SK-N-SH (cell line): Measurements from ENCODE around the gene RNGTT. TPM values are rescaled to one million over a fixed set of nuclear protein-coding genes. Genes with fewer than 3 reads are reported as not detected.

Experiments used
- CTCF ChIA-PET: fragments of 300-600, 350-600 bp; formaldehyde crosslinking; extraction: SDS; loops from one replicate; lab custom pipeline; 2021; lab: Yijun Ruan, JAX
- POLR2A ChIA-PET: fragments of 350-600 bp; sonication (Branson Sonifier 250); formaldehyde crosslinking; extraction: SDS; loops from one replicate; lab custom pipeline; 2020; ENCODE audit warnings: antibody characterized with exemption, inconsistent platforms; lab: Yijun Ruan, JAX
- DNase-seq: peaks from one replicate; pipeline ENCODE4 v3.0.0; 2012
- H2AFZ ChIP-seq: fragments of 200-600 bp; sonication (generic); 2 replicates; pipeline ENCODE4 v1.8.1; 2016; ENCODE audit warnings: antibody characterized with exemption, mild to moderate bottlenecking, low read depth
- H3F3A ChIP-seq: fragments of 200-600 bp; sonication (generic); replicated peaks from 2 replicates; pipeline ENCODE3; 2016; ENCODE audit warnings: antibody characterized with exemption, mild to moderate bottlenecking; ENCODE audit not compliant: insufficient read depth
- H3K27ac ChIP-seq, 2 experiments: fragments of 200-500 bp in 1 of 2; fragments of 200-600 bp in 1 of 2; sonication (Bioruptor generic) in 1 of 2; sonication (generic), shearing (Covaris generic) in 1 of 2; 2 replicates each; pipeline versions ENCODE4 v1.5.1 to v1.6.1; 2014 to 2016; ENCODE audit warnings: low read depth in 2 of 2, inconsistent platforms in 1 of 2, low read length in 1 of 2, mild to moderate bottlenecking in 1 of 2, mixed read lengths in 1 of 2
- H3K27me3 ChIP-seq: fragments of 200-600 bp; sonication (generic), shearing (Covaris generic); 2 replicates; pipeline ENCODE4 v1.6.1; 2016; ENCODE audit warnings: mixed run types; ENCODE audit not compliant: insufficient read depth
- H3K36me3 ChIP-seq, 2 experiments: fragments of 200-500 bp in 1 of 2; fragments of 200-600 bp in 1 of 2; sonication (Bioruptor generic) in 1 of 2; sonication (generic) in 1 of 2; replicated peaks in 1 of 2; 2 replicates each; pipeline versions ENCODE3 to v1.5.1; 2014 to 2016; ENCODE audit warnings: low read length in 1 of 2, mild to moderate bottlenecking in 1 of 2; ENCODE audit not compliant: insufficient read depth in 2 of 2, control insufficient read depth in 1 of 2
- H3K4me1 ChIP-seq, 2 experiments: fragments of 200-500 bp in 1 of 2; fragments of 200-600 bp in 1 of 2; sonication (Bioruptor generic) in 1 of 2; sonication (generic), shearing (Covaris generic) in 1 of 2; 2 replicates each; pipeline versions ENCODE4 v1.5.1 to v1.6.1; 2014 to 2016; ENCODE audit warnings: low read depth in 1 of 2, low read length in 1 of 2, mixed run types in 1 of 2; ENCODE audit not compliant: insufficient read depth in 2 of 2, control insufficient read depth in 1 of 2
- H3K4me2 ChIP-seq: fragments of 200-600 bp; sonication (generic), shearing (Covaris generic); 2 replicates; pipeline ENCODE4 v1.6.1; 2017; ENCODE audit warnings: mixed run types
- H3K4me3 ChIP-seq, 2 experiments: fragments of 200-500 bp in 1 of 2; fragments of 200-600 bp in 1 of 2; sonication (Bioruptor generic) in 1 of 2; sonication (generic), shearing (Covaris generic) in 1 of 2; 2 replicates each; pipeline versions ENCODE4 v1.5.1 to v1.8.1; 2014 to 2016; ENCODE audit warnings: low read depth in 2 of 2, inconsistent platforms in 1 of 2, low read length in 1 of 2, mild to moderate bottlenecking in 1 of 2, mixed read lengths in 1 of 2, moderate library complexity in 1 of 2
- H3K79me2 ChIP-seq: fragments of 200-600 bp; sonication (generic); 2 replicates; pipeline ENCODE4 v1.8.1; 2017; ENCODE audit warnings: mild to moderate bottlenecking; ENCODE audit not compliant: insufficient read depth
- H3K9ac ChIP-seq: fragments of 200-600 bp; sonication (generic); 2 replicates; pipeline ENCODE4 v1.6.1; 2017; ENCODE audit warnings: mixed run types
- H3K9me2 ChIP-seq: fragments of 200-600 bp; sonication (generic); 2 replicates; pipeline ENCODE4 v1.6.1; 2017; ENCODE audit warnings: mixed run types
- H3K9me3 ChIP-seq: fragments of 200-600 bp; sonication (generic); 2 replicates; pipeline ENCODE4 v1.6.1; 2017; ENCODE audit warnings: mixed run types, mild to moderate bottlenecking, moderate library complexity
- H4K20me1 ChIP-seq: fragments of 200-600 bp; sonication (generic); 2 replicates; pipeline ENCODE4 v1.6.1; 2017; ENCODE audit warnings: mild to moderate bottlenecking, mixed run types; ENCODE audit not compliant: insufficient read depth
- CHD2 ChIP-seq: fragments of 150-350 bp; IDR thresholded peaks from 2 replicates; pipeline ENCODE4 v1.6.1; 2018; ENCODE audit warnings: low read length; ENCODE audit not compliant: partially characterized antibody
- CTCF ChIP-seq: fragments of 200-600 bp; sonication (generic); IDR thresholded peaks from 2 replicates; pipeline ENCODE4 v1.6.1; 2017; ENCODE audit warnings: antibody characterized with exemption, mild to moderate bottlenecking, moderate library complexity
- EP300 ChIP-seq, 2 experiments: IDR thresholded peaks; 2 replicates each; pipeline versions ENCODE4 v1.4.0 to v1.6.1; 2012; ENCODE audit warnings: borderline replicate concordance in 1 of 2, low read depth in 1 of 2, low read length in 1 of 2
- GABPA ChIP-seq: IDR thresholded peaks from 2 replicates; pipeline ENCODE4 v1.4.0; 2012; ENCODE audit warnings: low read depth, mild to moderate bottlenecking
- IRF3 ChIP-seq: fragments of 150-350 bp; IDR thresholded peaks from 2 replicates; pipeline ENCODE4 v1.6.1; 2016; ENCODE audit warnings: mild to moderate bottlenecking, low read depth, low read length
- MAX ChIP-seq: IDR thresholded peaks from 2 replicates; pipeline ENCODE4 v1.4.0; 2012; ENCODE audit warnings: low read depth
- MEF2A ChIP-seq: IDR thresholded peaks from 2 replicates; pipeline ENCODE4 v1.4.0; 2012; ENCODE audit warnings: low read depth, borderline replicate concordance
- MXI1 ChIP-seq: IDR thresholded peaks from 2 replicates; pipeline ENCODE4 v1.6.1; 2012; ENCODE audit warnings: mild to moderate bottlenecking, low read depth, low read length, improper control_type of control experiment
- NRF1 ChIP-seq: IDR thresholded peaks from 2 replicates; pipeline ENCODE4 v1.6.1; 2012; ENCODE audit warnings: low read depth, mild to moderate bottlenecking, low read length
- RAD21 ChIP-seq: IDR thresholded peaks from 2 replicates; pipeline ENCODE4 v1.6.1; 2012; ENCODE audit warnings: mild to moderate bottlenecking, low read length
- RCOR1 ChIP-seq: fragments of 150-350 bp; IDR thresholded peaks from 2 replicates; pipeline ENCODE4 v1.6.1; 2017; ENCODE audit warnings: antibody characterized with exemption, low read length
- RFX5 ChIP-seq: IDR thresholded peaks from 2 replicates; pipeline ENCODE4 v1.6.1; 2012; ENCODE audit warnings: mild to moderate bottlenecking, improper control_type of control experiment, low read length
- RXRA ChIP-seq: IDR thresholded peaks from 2 replicates; pipeline ENCODE4 v1.4.0; 2012; ENCODE audit warnings: low read depth, mild to moderate bottlenecking, borderline replicate concordance
- SMC3 ChIP-seq: IDR thresholded peaks from 2 replicates; pipeline ENCODE4 v1.6.1; 2012; ENCODE audit warnings: low read depth, low read length, improper control_type of control experiment
- TCF12 ChIP-seq: IDR thresholded peaks from 2 replicates; pipeline ENCODE4 v1.4.0; 2012
- TEAD4 ChIP-seq: IDR thresholded peaks from 2 replicates; pipeline ENCODE4 v1.4.0; 2012; ENCODE audit warnings: mild to moderate bottlenecking, borderline replicate concordance; ENCODE audit not compliant: insufficient read depth
- USF2 ChIP-seq: fragments of 150-350 bp; IDR thresholded peaks from 2 replicates; pipeline ENCODE4 v1.6.1; 2017; ENCODE audit warnings: antibody characterized with exemption, low read length, low read depth, borderline replicate concordance
- ZBTB33 ChIP-seq: IDR thresholded peaks from 2 replicates; pipeline ENCODE4 v1.4.0; 2012; ENCODE audit warnings: low read depth, borderline replicate concordance
- WGBS: methylation state at CpG from one replicate; pipeline ENCODE4 v1.1.6; 2017; ENCODE audit warnings: low lambda C conversion rate; 5-methylcytosine and 5-hydroxymethylcytosine counted together
- polyA plus RNA-seq, 3 experiments: library from polyadenylated mRNA; depleted of rRNA; stranded (reverse); fragments of >200 nt; gene quantifications; 2 replicates each; pipeline ENCODE4 v1.2.3, GENCODE V29; 2012

RNGTT gene
- polyA plus RNA-seq, 1 of the 3 experiments (the other 2 are of a cell fraction) = 3.3 TPM

GRCh38 chr6:88698661-88699060, 264.8 kb downstream of the RNGTT start (continued):
- TF ChIP-seq CTCF (no peak), SMC3 (no peak), RAD21 (no peak), RCOR1 (no peak), CHD2 (no peak), TCF12 (no peak), NRF1 (no peak), GABPA (no peak)

GRCh38 chr6:88695937-88696336, 267.5 kb downstream of the RNGTT start:
- Histone ChIP-seq H2AFZ (no peak overlapping the region), H3K27ac (no peak overlapping the region), H3K27me3 (no peaks in the 10 kb centered on the region), H4K20me1 (no peaks in the 10 kb centered on the region), H3K9ac (no peak overlapping the region), H3K4me1 (no peaks in the 10 kb centered on the region), H3K79me2 (no peaks in the 10 kb centered on the region; the same call in 1 of the 2 replicates), H3K9me2 (0 out of 2 replicates have a peak, but pooled peaks cover 2% of the 10 kb centered on the region), H3F3A (no peaks in the 10 kb centered on the region), H3K4me2 (no peak overlapping the region), H3K9me3 (no peaks in the 10 kb centered on the region), H3K4me3 (no peak overlapping the region), H3K36me3 (peaks cover 0 to 7% of the 10 kb centered on the region in 2 experiments)
- TF ChIP-seq RFX5 (no peak), MAX (no peak), MEF2A (no peak), EP300 (IDR thresholded peaks at IDR 0.05; ENCODE audit: borderline replicate concordance in 1 of 2, low read depth in 1 of 2, low read length in 1 of 2) (no peak), CHD2 (no peak), RXRA (no peak), USF2 (no peak), ZBTB33 (no peak), MXI1 (no peak), RAD21 (no peak), TEAD4 (no peak), CTCF (no peak), IRF3 (no peak), RCOR1 (no peak), TCF12 (no peak)
- CTCF ChIA-PET = no interaction called here
- WGBS = 97% methylated on average over 4 of the region's 4 CpGs
- no peak for DNase-seq
- POLR2A ChIA-PET = no interaction called here
